ENCODE measurements around the gene SNX21. TPM values are rescaled to one million over a fixed set of nuclear protein-coding genes. Genes with fewer than 3 reads are reported as not detected.

SNX21 gene, protein sequence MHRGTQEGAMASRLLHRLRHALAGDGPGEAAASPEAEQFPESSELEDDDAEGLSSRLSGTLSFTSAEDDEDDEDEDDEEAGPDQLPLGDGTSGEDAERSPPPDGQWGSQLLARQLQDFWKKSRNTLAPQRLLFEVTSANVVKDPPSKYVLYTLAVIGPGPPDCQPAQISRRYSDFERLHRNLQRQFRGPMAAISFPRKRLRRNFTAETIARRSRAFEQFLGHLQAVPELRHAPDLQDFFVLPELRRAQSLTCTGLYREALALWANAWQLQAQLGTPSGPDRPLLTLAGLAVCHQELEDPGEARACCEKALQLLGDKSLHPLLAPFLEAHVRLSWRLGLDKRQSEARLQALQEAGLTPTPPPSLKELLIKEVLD
- polyA plus RNA-seq (2012; ENCODE audit: insufficient read length, low read depth) = 17.8 TPM

DNA sequence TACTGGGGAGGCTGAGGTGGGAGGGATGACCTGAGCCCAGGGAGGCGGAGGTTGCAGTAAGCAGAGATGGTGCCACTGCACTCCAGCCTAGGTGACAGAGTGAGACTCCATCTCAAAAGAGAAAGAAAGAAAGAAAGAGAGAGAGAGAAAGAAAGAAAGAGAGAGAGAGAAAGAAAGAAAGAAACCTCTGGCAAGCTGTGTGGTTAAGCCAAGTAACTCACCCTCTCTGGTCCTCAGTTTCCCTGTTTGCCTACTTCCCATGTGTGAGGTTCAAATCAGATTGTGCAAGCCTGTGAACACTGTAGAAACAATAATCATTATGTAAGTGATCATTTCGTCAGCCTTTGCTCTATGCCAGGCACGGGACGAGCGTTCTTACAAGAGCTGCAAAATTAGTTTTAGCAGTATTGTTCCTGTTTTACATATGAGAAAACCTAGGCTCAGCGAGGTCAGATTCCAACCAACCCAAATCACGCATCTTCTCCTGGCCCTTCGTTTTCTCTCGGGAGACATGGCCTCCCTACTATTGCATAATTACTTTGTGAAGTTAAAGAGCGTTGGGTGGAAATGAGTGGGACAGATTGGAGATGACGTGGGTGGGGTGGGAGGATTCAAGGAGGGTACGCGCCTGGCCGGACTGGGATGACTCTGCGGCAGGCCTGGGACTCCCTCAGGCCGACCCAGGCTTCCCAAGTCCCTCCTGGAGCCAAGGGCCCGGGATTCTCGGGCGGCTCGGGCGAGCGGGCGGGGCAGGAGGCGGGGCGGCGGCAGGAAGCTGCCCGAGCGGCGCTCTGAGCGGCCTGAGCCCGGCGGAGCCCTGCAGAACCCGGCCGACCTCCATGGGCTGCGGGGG, at the start of gene SNX21:
Gene SNX21 (plus strand): TSS at position 770 of the 853 bp plus-strand sequence. CDS start 121 bp downstream, outside the sequence.
- TF ChIP-seq FOXP2 (optimal IDR thresholded peaks at IDR 0.05; ENCODE audit: borderline replicate concordance, extremely low read depth, extremely low read length, insufficient read depth) (peak; percentile 7), POLR2AphosphoS5 (IDR thresholded peaks at IDR 0.05; ENCODE audit: low read depth, low read length) (no peak), TAF1 (IDR thresholded peaks at IDR 0.05; ENCODE audit: borderline replicate concordance, insufficient read depth, low read length) (peak; percentile 46; the same call in 1 of the 2 replicates), SIN3A (IDR thresholded peaks at IDR 0.05; ENCODE audit: borderline replicate concordance, insufficient read depth, low read length) (no peak; the same call in 1 of the 2 replicates)
- TF ChIP-seq, protein P1, sequence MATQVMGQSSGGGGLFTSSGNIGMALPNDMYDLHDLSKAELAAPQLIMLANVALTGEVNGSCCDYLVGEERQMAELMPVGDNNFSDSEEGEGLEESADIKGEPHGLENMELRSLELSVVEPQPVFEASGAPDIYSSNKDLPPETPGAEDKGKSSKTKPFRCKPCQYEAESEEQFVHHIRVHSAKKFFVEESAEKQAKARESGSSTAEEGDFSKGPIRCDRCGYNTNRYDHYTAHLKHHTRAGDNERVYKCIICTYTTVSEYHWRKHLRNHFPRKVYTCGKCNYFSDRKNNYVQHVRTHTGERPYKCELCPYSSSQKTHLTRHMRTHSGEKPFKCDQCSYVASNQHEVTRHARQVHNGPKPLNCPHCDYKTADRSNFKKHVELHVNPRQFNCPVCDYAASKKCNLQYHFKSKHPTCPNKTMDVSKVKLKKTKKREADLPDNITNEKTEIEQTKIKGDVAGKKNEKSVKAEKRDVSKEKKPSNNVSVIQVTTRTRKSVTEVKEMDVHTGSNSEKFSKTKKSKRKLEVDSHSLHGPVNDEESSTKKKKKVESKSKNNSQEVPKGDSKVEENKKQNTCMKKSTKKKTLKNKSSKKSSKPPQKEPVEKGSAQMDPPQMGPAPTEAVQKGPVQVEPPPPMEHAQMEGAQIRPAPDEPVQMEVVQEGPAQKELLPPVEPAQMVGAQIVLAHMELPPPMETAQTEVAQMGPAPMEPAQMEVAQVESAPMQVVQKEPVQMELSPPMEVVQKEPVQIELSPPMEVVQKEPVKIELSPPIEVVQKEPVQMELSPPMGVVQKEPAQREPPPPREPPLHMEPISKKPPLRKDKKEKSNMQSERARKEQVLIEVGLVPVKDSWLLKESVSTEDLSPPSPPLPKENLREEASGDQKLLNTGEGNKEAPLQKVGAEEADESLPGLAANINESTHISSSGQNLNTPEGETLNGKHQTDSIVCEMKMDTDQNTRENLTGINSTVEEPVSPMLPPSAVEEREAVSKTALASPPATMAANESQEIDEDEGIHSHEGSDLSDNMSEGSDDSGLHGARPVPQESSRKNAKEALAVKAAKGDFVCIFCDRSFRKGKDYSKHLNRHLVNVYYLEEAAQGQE (IDR thresholded peaks at IDR 0.05; ENCODE audit: insufficient read depth in 1 of 2, low read depth in 2 of 2, low read length in 2 of 2) = no peak

DNA sequence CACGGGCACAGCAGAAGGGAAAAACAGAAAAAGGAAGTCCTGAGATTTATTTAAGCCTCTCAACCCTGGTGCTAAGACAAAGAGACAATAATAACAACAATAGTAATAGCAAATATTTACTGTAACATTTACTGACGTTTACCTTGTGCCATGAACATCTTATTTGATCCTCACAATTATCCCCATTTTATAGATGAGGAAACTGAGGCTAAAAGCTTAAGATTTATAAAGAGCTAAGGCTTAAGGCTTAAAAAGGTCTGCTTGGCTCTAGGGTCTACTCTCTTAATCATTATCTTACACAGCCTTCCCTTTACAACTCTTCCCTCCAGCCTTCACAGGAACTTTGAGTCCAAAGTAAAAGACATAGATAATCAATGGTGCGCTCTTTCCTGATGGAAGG, 45.2 kb upstream of the SNX21 start:
- no peak for TF ChIP-seq SIN3A (IDR thresholded peaks at IDR 0.05; ENCODE audit: borderline replicate concordance, insufficient read depth, low read length)
- no peak for TF ChIP-seq FOXP2 (optimal IDR thresholded peaks at IDR 0.05; ENCODE audit: borderline replicate concordance, extremely low read depth, extremely low read length, insufficient read depth)
- TF ChIP-seq, protein P1 (IDR thresholded peaks at IDR 0.05; ENCODE audit: insufficient read depth in 1 of 2, low read depth in 2 of 2, low read length in 2 of 2) = no peak
- TF ChIP-seq POLR2AphosphoS5 (IDR thresholded peaks at IDR 0.05; ENCODE audit: low read depth, low read length) = no peak
- TF ChIP-seq TAF1 (IDR thresholded peaks at IDR 0.05; ENCODE audit: borderline replicate concordance, insufficient read depth, low read length) = no peak

DNA sequence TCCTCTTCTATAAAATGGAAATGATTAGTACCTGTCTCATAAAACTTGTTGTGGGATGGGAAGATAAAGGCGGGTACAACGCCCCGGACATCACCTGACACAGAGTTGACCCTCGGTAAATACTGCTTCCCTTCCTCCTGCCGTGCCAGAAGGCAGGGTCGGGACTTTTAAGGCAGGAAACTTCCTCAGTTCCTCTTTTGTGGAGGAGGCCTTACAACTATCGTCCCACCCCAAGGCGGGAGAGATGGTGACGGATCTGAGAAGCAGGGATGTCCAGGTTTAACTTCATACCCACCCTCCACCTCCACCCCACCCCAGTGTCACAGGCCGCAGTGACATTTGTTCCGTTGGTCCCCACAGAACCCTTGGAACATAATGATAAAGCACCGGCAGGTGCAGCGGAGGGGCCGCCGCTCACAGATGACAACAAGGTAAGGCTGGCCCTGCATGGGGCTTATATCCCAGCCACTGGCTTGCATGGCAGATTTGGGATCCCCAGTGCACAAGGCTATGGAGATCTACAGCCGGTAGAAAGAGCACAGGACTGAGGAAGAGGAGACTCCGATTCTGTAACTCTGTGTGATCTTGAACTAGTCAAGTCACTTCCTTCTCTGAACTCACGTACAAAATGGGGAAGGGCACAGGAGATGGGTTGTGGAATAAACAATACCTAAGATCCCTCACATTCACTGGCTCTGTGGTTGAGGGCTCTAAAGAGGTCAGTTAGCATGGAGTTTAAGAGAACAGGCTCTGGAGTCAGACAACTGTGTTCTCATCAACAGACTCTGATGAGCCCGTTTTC, 41.1 kb upstream of the SNX21 start:
- TF ChIP-seq FOXP2 (optimal IDR thresholded peaks at IDR 0.05; ENCODE audit: borderline replicate concordance, extremely low read depth, extremely low read length, insufficient read depth) (no peak), POLR2AphosphoS5 (IDR thresholded peaks at IDR 0.05; ENCODE audit: low read depth, low read length) (no peak), SIN3A (IDR thresholded peaks at IDR 0.05; ENCODE audit: borderline replicate concordance, insufficient read depth, low read length) (no peak)
- TF ChIP-seq, protein P1 (IDR thresholded peaks at IDR 0.05; ENCODE audit: insufficient read depth in 1 of 2, low read depth in 2 of 2, low read length in 2 of 2) = no peak

DNA sequence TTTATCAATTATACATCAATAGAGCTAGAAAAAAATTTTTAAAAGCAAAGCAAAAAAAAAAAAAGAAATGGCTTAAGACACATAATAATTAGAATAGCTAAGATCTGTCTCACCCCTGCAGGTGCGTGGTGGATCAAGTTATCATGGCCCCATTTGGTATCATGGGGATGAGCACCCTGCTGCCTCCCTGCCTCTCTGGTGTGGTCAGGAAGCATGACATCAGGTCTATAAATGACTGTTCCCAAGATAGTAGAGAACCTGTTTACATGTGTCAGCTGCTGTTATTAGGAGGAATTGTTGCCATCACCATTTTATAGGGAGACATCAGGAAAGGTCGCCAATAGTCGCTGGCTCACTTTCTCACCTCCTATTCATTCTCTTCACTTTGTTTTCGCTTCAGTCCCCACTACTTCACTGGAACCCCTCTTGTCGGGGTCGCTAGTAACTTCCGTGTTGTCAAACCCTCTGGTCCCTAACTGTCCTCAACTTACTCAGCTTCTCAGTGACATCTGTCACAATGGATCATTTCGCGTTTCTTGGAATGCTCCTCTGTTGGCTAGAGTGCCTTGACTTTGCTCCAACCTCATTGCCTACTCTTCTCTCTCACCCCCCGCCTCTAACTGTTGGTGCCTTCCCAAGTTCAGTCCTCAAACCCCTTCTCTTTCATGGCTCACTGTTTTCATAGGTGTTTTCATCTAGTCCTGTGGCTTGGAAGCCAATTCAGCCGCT, 37.1 kb upstream of the SNX21 start:
- TF ChIP-seq FOXP2 (optimal IDR thresholded peaks at IDR 0.05; ENCODE audit: borderline replicate concordance, extremely low read depth, extremely low read length, insufficient read depth) (no peak), TAF1 (IDR thresholded peaks at IDR 0.05; ENCODE audit: borderline replicate concordance, insufficient read depth, low read length) (no peak), SIN3A (IDR thresholded peaks at IDR 0.05; ENCODE audit: borderline replicate concordance, insufficient read depth, low read length) (no peak), POLR2AphosphoS5 (IDR thresholded peaks at IDR 0.05; ENCODE audit: low read depth, low read length) (no peak)
- TF ChIP-seq, protein P1 (IDR thresholded peaks at IDR 0.05; ENCODE audit: insufficient read depth in 1 of 2, low read depth in 2 of 2, low read length in 2 of 2) = no peak

Measured in PFSK-1 (cell line).